ENCODE data around the gene CEP72. TPM values are rescaled to one million over a fixed set of nuclear protein-coding genes. Genes with fewer than 3 reads are reported as not detected.

CEP72 gene
- total RNA-seq, 1 donor from 2014 or later, result 27.8 TPM

- Mint-ChIP-seq H3K9me3 (no peaks in the 10 kb centered on the region), H3K4me1 (ENCODE audit: unreplicated experiment) (no peaks in the 10 kb centered on the region), H3K36me3 (peaks cover 14% of the 10 kb centered on the region), H3K4me3 (no peak overlapping the region), H3K27ac (no peak overlapping the region), H3K27me3 (no peaks in the 10 kb centered on the region)
- TF ChIP-seq CTCF (conservative IDR thresholded peaks at IDR 0.05), result no peak
- no peak for DNase-seq (ENCODE audit: extremely low spot score, unreplicated experiment)
Measured at GRCh38 chr5:623531-623930, 11.4 kb downstream of the CEP72 start.

GRCh38 chr5:624118-624950, 12.2 kb downstream of the CEP72 start:
- no peaks in the 10 kb centered on the region for H3K4me1 Mint-ChIP-seq (ENCODE audit: unreplicated experiment)
- no peaks in the 10 kb centered on the region for H3K27me3 Mint-ChIP-seq
- H3K9me3 Mint-ChIP-seq, result no peaks in the 10 kb centered on the region
- H3K27ac Mint-ChIP-seq, result no peak overlapping the region
- no peak for DNase-seq (ENCODE audit: extremely low spot score, unreplicated experiment)
- no peak overlapping the region for H3K4me3 Mint-ChIP-seq
- TF ChIP-seq CTCF (conservative IDR thresholded peaks at IDR 0.05), result no peak
- H3K36me3 Mint-ChIP-seq, result peaks cover 14% of the 10 kb centered on the region

GRCh38 chr5:624951-625230, 12.8 kb downstream of the CEP72 start:
- TF ChIP-seq CTCF (conservative IDR thresholded peaks at IDR 0.05), result no peak
- Mint-ChIP-seq H3K27ac (no peak overlapping the region), H3K9me3 (no peaks in the 10 kb centered on the region), H3K4me1 (ENCODE audit: unreplicated experiment) (no peaks in the 10 kb centered on the region), H3K4me3 (no peak overlapping the region), H3K36me3 (peaks cover 11% of the 10 kb centered on the region), H3K27me3 (no peaks in the 10 kb centered on the region)
- no peak for DNase-seq (ENCODE audit: extremely low spot score, unreplicated experiment)

GRCh38 chr5:625516-625915, 13.4 kb downstream of the CEP72 start:
- Mint-ChIP-seq H3K27ac (no peak overlapping the region), H3K9me3 (no peaks in the 10 kb centered on the region), H3K4me1 (ENCODE audit: unreplicated experiment) (no peaks in the 10 kb centered on the region), H3K4me3 (no peak overlapping the region), H3K27me3 (no peaks in the 10 kb centered on the region), H3K36me3 (peaks cover 10% of the 10 kb centered on the region)
- no peak for TF ChIP-seq CTCF (conservative IDR thresholded peaks at IDR 0.05)
- DNase-seq (ENCODE audit: extremely low spot score, unreplicated experiment), result no peak

- DNase-seq (ENCODE audit: extremely low spot score, unreplicated experiment), result no peak
- Mint-ChIP-seq H3K4me1 (ENCODE audit: unreplicated experiment) (no peaks in the 10 kb centered on the region), H3K4me3 (no peak overlapping the region), H3K27me3 (no peaks in the 10 kb centered on the region), H3K36me3 (peaks cover 10% of the 10 kb centered on the region), H3K9me3 (no peaks in the 10 kb centered on the region), H3K27ac (no peak overlapping the region)
- no peak for TF ChIP-seq CTCF (conservative IDR thresholded peaks at IDR 0.05)
Measured at GRCh38 chr5:626850-627249, 14.7 kb downstream of the CEP72 start.
